ENCODE results near the gene UTF1.

UTF1 gene

GRCh38 chr10:133196221-133196915, 33.6 kb upstream of the UTF1 start:
- peak in 1 of 56 donors; percentile 8 for DNase-seq

GRCh38 chr10:133196936-133197758, 32.9 kb upstream of the UTF1 start:
- DNase-seq, result no peak

GRCh38 chr10:133197786-133198185, 32.2 kb upstream of the UTF1 start:
- DNase-seq, result no peak

- no peak for DNase-seq
Observed at GRCh38 chr10:133198206-133198605, 31.8 kb upstream of the UTF1 start.

- DNase-seq, result no peak
Observed at GRCh38 chr10:133198621-133199487, 31.2 kb upstream of the UTF1 start.

GRCh38 chr10:133199488-133199885, 30.5 kb upstream of the UTF1 start:
- DNase-seq, result no peak

GRCh38 chr10:133199992-133200611, 29.9 kb upstream of the UTF1 start:
- DNase-seq, result no peak

- no peak for DNase-seq
Observed at GRCh38 chr10:133200621-133201031, 29.4 kb upstream of the UTF1 start.

- DNase-seq, result no peak
Observed at GRCh38 chr10:133201151-133201947, 28.7 kb upstream of the UTF1 start.

- DNase-seq, result no peak
Observed at GRCh38 chr10:133201948-133202725, 27.9 kb upstream of the UTF1 start.

- DNase-seq, result no peak
Observed at GRCh38 chr10:133202778-133203651, 27.0 kb upstream of the UTF1 start.

GRCh38 chr10:133203652-133204195, 26.3 kb upstream of the UTF1 start:
- no peak for DNase-seq

- peak in 13 of 56 donors; percentile 6 to 67 (median 30) for DNase-seq
Observed at GRCh38 chr10:133204226-133205015, 25.6 kb upstream of the UTF1 start.

- no peak for DNase-seq
Observed at GRCh38 chr10:133205146-133205545, 24.9 kb upstream of the UTF1 start.

GRCh38 chr10:133206356-133207040, 23.5 kb upstream of the UTF1 start:
- no peak for DNase-seq

GRCh38 chr10:133207041-133207600, 22.9 kb upstream of the UTF1 start:
- DNase-seq, result no peak

Data from amygdala (tissue), 56 donors.